GM10847 (cell line): ENCODE data around the gene JMJD6.

Experiments used
- POLR2A ChIP-seq: IDR thresholded peaks from 2 replicates; pipeline ENCODE4 v1.6.1; 2011; ENCODE audit not compliant: insufficient read length; ENCODE audit errors: extremely low read depth

JMJD6 gene

DNA sequence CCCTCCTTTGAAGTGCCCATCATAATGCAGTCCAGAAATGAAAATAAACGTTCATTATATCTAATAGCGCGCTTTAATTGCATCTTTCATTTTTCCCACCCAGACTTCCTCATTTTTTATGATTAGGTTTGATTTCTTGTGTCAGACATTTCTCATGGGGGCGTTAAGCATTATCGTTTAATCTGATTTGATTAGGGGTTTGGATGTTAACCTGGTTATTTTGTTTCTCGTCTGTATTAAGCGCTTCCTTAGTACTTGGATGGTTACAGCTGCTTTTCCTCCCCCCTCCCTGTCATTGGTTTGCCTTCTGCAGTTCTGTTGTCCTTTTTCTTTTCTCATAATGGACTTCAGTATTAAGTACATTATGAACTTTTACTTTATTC is 12.1 kb upstream of the JMJD6 start:
- no peak for TF ChIP-seq POLR2A

DNA sequence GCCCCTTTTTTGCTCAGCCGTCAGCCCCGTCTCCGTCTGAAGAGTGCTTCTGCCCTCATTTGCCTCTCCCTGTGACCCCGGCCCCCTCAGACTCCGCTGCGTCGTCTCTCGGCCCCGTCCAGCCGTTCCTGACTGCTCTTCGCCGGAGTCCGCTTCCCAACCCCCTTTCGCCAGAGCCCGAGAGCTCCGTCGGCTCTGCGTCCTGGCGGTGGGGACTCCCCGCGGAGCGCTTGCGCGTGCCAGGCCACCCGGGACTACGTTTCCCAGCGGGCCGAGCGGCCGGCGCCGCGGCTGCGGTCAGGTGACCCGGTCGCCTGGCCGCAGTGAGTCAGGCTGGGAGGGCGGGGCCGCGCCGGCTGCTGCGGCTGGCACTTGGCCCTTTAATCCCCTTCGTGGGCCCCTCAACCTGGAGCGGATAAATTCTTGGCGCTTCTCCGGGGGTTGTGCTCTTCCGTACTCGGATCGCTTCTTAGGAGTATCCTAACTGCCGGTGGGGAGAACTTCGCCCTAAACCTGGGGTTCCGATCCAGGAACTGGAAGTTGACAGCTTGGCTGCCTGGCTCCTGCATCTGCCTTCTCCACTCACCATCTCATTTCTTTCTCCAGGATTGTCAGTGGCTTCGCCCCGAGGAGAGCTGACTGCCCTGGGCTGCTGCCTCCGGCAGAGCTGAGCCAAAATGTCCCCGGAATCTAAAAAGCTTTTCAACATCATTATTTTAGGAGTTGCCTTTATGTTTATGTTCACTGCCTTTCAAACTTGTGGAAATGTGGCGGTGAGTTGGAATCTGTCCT is 11.5 kb upstream of the JMJD6 start, which contains the start of gene MFSD11:
TSS of gene MFSD11 (plus strand) at position 444 of the 792 bp plus-strand sequence. CDS start at position 678, 234 bp downstream.
- TF ChIP-seq POLR2A, result peak; percentile 51

DNA sequence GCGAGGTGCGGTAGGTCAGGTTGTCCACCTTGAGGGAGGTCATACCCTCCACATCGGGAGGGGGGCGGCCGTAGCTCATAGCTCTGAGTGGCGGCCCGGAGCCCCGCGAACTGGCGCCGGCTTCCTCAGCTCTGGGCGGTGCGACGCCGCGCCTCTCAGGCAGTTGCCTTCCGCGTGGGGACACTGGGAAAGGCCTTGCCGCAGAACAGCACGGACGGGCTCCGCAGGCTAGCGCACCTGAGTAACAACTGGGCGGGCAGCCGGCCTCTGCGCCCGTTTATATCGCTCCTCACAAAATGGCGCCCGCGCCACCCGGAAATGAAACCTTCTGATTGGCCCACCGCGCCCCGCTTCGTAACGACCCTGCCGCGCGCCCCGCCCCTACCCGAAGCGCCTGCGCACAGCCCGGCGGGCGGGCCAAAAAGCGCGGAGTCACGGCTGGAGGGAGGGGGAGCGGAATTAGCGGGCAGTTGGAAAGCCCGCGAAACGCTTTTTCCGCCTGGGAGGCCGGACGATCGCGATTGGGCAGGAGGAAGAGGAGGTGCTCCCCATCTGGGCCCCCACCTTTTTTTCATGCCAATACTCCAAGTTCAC is 10.8 kb upstream of the JMJD6 start, which contains the start of gene SRSF2:
TSS of gene SRSF2 (minus strand) at position 250 of the 594 bp plus-strand sequence. CDS start at position 79, 171 bp downstream.
- peak; percentile 100 for TF ChIP-seq POLR2A

DNA sequence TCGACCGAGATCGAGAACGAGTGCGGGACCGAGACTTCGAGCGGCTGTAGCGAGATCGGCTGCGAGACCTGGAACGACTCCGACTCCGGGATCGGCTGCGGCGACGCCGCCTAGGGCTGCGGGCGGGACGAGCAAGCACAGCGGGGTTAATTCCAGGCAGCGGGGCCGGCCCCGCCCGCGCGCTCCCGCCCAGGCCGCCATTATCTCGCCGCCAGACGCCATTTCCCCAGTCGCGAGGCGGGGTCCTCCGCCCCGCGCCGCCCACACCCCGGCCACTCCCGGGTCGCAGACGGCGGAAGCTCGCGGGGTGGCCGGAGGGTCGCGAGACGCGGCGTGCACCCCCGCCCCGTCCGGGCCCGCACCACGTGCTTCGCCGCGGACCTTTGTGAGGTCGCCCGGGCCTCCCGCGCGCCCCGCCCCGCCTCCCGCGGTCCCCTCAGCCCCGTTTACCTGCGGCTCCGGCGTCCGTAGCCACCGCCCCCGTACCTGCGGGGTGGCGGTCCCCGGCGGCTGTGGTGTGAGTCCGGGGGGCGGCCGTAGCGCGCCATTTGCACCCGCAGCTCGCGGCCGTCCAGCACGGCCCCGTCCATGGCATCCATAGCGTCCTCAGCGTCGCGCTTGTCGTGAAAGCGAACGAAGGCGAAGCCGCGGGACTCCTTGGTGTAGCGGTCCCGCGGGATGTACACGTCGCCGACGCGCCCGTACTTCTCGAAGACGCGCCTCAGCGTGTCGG is 10.1 kb upstream of the JMJD6 start:
- no peak for TF ChIP-seq POLR2A

DNA sequence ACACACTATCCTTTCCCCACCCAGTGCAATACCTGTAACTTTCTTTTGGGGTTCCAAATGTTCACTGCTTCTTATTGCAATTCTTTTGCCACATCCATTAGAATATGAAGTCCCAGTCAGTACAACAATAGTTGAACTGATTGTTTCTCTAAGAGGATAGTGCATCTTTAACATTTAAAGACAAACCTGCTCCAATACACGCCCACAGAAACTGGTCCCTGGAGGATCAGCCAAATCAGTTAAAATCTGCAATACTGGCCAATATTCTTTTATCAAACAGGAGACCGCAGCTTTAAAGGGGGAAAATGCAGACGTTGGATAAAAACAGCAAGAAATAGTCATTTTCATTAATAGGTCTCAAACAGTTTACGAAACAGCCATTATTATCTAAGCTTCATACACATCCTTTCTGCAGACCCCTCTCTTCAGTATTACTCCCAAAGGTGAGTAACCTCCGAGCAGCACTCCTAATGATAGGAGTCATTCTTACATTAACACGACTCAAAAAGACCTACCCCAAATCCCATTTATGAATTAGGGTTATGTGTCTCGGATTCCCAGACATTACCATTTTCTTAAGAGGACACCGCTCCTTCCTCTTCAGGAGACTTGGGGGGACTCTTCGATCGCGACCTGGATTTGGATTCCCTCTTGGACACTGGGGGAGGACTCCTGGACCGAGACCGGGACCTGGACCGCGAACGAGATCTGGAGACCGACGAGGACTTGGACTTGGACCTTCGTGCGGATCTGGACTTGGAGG is 9.4 kb upstream of the JMJD6 start:
- no peak for TF ChIP-seq POLR2A

DNA sequence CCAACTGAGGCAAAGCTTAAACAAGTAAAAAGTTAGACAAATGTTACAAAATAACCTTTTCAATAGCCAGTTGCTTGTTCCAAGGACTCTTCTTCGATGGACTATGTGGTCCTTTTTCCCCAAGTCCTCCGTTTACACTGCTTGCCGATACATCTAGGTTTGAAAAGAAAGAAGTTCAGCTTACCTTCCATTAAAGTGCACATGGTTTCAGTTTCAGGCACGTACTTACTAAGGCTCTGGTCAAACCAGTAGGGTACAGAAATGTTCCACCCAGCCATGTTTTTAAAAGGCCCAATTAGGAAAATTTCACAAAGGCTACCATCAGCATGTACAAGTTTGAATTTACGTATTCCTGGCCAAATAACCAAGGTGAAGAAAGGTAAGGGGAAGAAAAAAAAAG is 8.6 kb upstream of the JMJD6 start:
- TF ChIP-seq POLR2A, result no peak

DNA sequence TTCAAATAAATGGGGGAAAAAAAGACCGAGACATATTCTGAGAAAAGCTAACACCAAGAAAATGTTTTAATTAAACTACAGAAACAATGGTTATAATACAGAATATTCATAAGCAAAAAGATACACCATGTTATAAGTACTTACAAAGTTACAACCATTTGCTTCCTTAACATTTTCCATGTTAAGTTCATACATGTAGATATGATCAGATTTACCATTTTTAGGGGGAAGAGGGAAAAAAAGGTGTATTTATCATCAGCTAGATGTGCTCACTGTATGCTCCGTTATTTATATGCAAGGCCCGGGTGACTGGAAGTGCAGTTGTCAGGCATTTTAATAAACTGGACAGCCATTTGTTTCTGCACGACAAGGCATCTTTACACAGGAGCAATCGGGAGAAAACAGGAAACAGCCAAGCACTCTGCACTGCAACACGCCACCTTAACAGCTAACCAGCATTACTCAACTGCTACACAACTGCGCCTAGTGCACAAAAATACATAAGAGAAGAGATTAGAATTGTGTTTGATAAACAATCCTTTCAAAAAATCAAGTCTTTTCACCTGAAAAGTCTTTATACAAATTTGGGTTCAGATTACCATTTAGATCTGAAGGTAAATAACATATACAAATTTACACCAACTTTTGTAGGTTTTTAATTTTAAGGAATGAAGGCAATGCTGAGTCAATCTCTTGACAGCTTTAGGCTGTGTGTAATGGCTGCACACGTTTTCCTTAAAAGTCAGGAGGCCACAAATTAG is 7.9 kb upstream of the JMJD6 start:
- no peak for TF ChIP-seq POLR2A

DNA sequence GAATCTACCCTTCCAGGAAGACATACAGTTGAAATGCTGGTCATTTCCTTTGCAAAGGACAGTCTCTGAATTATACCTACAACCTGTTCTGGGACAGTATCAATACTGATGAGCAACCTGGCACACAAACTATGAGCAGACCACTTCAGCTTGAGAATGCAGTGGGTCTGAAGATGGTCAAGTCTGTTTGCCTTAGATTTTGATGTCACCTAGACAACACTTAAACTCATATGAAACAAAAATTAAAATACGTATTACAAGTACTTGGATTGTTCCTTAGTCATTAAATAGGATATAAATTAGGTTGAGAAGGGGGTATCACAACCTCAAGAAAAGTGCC is 7.2 kb upstream of the JMJD6 start:
- TF ChIP-seq POLR2A, result no peak

DNA sequence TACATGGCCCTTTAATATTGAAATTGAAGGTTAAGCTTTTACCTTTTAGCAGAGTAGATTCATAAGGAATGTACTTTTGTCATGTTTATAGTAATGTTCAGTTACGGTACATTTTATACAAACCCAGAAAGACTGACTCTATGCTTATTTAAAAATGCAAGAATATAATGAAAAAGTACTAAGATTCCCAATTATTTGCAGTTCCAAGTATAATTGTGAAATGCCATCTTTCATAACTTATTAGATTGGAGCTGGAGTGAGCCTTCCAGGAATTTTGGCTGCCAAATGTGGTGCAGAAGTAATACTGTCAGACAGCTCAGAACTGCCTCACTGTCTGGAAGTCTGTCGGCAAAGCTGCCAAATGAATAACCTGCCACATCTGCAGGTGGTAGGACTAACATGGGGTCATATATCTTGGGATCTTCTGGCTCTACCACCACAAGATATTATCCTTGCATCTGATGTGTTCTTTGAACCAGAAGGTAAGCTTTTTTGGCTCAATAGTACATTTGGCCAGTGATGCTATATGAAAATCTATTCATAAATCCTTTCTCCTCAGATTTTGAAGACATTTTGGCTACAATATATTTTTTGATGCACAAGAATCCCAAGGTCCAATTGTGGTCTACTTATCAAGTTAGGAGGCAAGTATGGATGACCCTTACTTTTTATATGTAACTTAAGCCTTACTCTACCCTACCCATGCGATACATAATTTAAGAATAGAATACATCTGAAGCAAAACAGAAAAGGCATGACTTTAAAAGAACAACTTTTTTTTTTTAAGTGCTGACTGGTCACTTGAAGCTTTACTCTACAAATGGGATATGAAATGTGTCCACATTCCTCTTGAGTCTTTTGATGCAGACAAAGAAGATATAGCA is 6.6 kb upstream of the JMJD6 start:
- no peak for TF ChIP-seq POLR2A

DNA sequence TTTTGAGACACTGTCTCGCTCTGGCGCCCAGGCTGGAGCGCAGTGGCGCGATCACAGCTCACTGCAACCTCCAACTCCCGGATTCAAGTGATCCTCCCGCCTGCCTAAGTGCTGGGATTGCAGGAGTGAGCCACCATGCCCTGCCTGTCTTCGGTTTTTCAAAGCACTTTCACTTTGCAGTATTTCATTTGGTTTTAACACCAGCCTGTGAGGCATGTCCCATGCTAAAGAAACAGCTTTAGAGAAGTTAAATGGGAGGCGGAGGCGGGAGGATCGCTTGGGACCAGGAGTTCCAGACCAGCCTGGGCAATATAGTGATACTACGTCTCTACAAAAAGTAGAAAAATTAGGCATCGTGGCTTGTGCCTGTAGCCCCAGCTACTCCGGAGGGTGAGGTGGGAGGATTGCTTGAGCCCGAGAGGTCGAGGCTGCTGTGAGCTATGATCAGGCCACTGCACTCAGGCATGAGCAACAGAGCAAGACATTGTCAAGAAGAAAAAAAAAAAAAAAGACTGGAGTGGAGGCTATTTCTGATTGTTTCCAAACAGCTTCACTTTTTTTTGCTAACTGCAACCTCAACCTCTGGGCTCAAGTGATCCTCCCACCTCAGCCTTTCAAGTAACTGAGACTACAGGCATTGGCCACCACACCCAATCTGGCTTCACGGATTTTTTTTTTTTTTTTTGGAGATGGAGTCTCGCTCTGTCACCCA is 1.5 kb upstream of the JMJD6 start:
- TF ChIP-seq POLR2A, result no peak

DNA sequence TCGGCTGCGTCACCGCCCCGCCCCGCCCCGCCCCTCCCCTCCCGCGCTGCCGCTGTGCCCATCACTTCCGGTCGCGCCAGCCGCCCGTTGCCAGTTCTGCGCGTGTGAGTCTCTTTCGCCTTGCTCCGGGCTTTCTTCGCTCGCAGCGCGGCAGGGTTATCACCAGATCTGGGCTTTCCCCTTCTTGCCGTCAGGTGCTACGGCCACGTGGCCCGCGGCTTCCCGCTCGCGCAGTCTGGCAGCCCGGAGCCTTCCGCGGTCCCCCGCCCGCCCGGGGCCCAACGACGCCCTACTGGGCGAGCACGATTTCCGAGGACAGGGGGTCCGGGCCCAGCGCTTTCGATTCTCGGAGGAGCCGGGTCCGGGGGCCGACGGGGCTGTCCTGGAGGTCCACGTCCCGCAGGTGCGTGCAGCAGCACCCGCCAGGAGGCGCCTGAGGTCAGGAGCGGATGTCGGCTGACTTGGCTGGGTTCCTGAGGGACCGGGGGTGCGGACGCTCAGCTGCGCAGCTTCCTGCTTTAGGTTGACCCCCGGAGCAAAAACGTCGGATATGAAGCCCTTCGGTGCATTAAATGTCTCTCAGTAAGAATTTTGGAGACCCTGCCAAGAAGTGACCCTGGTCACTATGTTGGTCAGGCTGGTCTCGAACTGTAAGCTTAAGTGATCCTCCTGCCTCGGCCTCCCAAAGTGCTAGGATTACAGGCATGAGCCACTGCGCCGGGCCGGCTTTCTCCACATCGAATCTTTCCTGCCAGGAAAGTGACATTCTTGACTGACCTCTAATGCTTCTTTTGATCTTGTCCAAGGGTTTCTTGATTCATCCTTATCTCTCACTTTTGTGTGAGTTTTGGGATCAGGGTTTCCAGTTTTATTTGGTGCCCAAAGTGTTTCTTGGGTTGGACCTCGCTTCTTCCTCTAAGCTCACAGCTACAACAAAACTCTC is 641 bp upstream of the JMJD6 start, which contains the start of gene METTL23:
TSS of gene METTL23 (plus strand) at position 64 of the 943 bp plus-strand sequence. CDS start 2,872 bp downstream, outside the sequence.
- peak; percentile 55 for TF ChIP-seq POLR2A
